ENCODE results near the gene RBM25. TPM values are rescaled to one million over a fixed set of nuclear protein-coding genes. Genes with fewer than 3 reads are reported as not detected.

RBM25 gene
- total RNA-seq, 1 donor: 141 TPM

DNA sequence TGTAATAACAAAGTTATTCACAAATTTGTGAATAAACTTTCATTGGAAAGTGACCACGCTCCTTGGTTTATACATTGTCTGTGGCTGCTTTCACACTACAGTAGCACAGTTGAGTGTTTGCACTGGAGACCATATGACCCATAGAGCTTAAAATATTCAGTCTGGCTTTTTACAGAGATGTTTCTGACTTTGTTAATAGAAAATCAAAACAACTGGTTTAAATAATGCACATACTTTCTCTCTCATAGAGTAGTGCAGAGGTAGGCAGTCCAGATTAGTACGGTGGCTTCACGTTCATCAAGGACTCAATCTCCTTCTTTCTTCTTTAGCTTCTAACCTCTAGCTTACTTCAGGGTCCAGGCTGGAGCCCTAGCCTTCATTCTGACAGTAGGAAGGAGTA, 114.2 kb downstream of the RBM25 start:
- peaks cover 17% of the 10 kb centered on the region for H3K4me1 ChIP-seq (ENCODE audit: insufficient read depth, low read length)
- H3K9me3 ChIP-seq (ENCODE audit: low read depth, low read length): no peaks in the 10 kb centered on the region
- no peak overlapping the region for H3K4me3 ChIP-seq (ENCODE audit: low read length)
- H3K27me3 ChIP-seq (ENCODE audit: insufficient read depth, low read length): no peaks in the 10 kb centered on the region

GRCh38 chr14:73173092-73173735, 114.9 kb downstream of the RBM25 start:
- Histone ChIP-seq H3K4me3 (ENCODE audit: low read length) (no peak overlapping the region), H3K4me1 (ENCODE audit: insufficient read depth, low read length) (peaks cover 17% of the 10 kb centered on the region), H3K9me3 (ENCODE audit: low read depth, low read length) (no peaks in the 10 kb centered on the region), H3K27me3 (ENCODE audit: insufficient read depth, low read length) (no peaks in the 10 kb centered on the region)

Other genes starting within 250 kb of the RBM25 start
- 1.3 TPM for gene DPF3, start 164.4 kb upstream of the RBM25 start, total RNA-seq
- 17.9 TPM for gene DCAF4, start 132.1 kb upstream of the RBM25 start, total RNA-seq
- gene ZFYVE1, start 31.4 kb upstream of the RBM25 start, total RNA-seq: 10.8 TPM
- 45.4 TPM for gene PSEN1, start 78.0 kb downstream of the RBM25 start, total RNA-seq
- 0.31 TPM for gene PAPLN, start 179.0 kb downstream of the RBM25 start, total RNA-seq